ENCODE measurements around the gene TAS2R40. TPM values are rescaled to one million over a fixed set of nuclear protein-coding genes. Genes with fewer than 3 reads are reported as not detected.

The TAS2R40 gene
- total RNA-seq, 4 donors from 2014 or later, result not detected

GRCh38 chr7:143247372-143247771, 25.5 kb downstream of the TAS2R40 start:
- DNase-seq (ENCODE audit: low spot score) (no peak), ATAC-seq (ENCODE audit: low FRiP score) (no peak)
- no peak for TF ChIP-seq CTCF (IDR thresholded peaks at IDR 0.05)

GRCh38 chr7:143248761-143249354, 27.0 kb downstream of the TAS2R40 start:
- no peak for TF ChIP-seq CTCF (IDR thresholded peaks at IDR 0.05)
- DNase-seq (ENCODE audit: low spot score), result no peak

GRCh38 chr7:143250199-143250598, 28.4 kb downstream of the TAS2R40 start:
- ATAC-seq (ENCODE audit: low FRiP score) (no peak), DNase-seq (ENCODE audit: low spot score) (no peak)
- TF ChIP-seq CTCF (IDR thresholded peaks at IDR 0.05), result no peak

More at GRCh38 chr7:143248761-143249354, 27.0 kb downstream of the TAS2R40 start:
- no peak for ATAC-seq (ENCODE audit: low FRiP score)

- TF ChIP-seq CTCF (IDR thresholded peaks at IDR 0.05), result no peak
- DNase-seq (ENCODE audit: low spot score) (no peak), ATAC-seq (ENCODE audit: low FRiP score) (no peak)
Observed at GRCh38 chr7:143250822-143251221, 29.0 kb downstream of the TAS2R40 start.

GRCh38 chr7:143252006-143252405, 30.2 kb downstream of the TAS2R40 start:
- ATAC-seq (ENCODE audit: low FRiP score) (no peak), DNase-seq (ENCODE audit: low spot score) (no peak)
- TF ChIP-seq CTCF (IDR thresholded peaks at IDR 0.05), result no peak

- DNase-seq (ENCODE audit: low spot score), result no peak
- TF ChIP-seq CTCF (IDR thresholded peaks at IDR 0.05), result no peak
- no peak for ATAC-seq (ENCODE audit: low FRiP score)
Observed at GRCh38 chr7:143255564-143255963, 33.7 kb downstream of the TAS2R40 start.

- DNase-seq (ENCODE audit: low spot score) (no peak), ATAC-seq (ENCODE audit: low FRiP score) (no peak)
- no peak for TF ChIP-seq CTCF (IDR thresholded peaks at IDR 0.05)
Observed at GRCh38 chr7:143256325-143256724, 34.5 kb downstream of the TAS2R40 start.
